ENCODE measurements around the gene ANKRD63.

ANKRD63 gene

DNA sequence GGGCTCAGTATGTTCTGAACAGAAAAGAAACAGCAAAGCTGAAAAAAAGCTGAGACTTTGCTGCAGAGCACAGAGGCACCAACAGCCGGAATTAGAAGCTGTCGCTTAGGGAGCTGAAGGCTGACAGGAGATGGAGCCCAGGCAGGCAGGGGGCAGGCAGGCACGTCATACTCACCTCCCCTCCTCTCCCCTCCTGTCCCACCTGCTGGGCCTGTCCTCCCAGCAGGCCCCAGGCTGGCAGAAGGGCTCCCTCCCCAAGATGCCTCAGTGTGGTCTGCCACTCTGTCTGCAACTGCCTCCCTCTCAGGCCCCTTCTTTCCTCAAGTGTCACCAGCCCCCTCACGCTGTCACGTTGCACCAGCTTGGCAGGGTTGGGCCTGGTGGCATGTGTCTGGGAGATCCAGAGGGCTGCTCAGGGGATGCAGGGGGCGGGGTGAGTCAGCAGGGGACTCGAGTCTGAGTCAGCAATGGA, 3.2 kb upstream of the ANKRD63 start:
- Mint-ChIP-seq H3K9me3 (no peaks in the 10 kb centered on the region), H3K27me3 (peaks cover 0 to 4% of the 10 kb centered on the region in 2 donors), H3K4me3 (no peak overlapping the region), H3K4me1 (ENCODE audit: low read depth in 2 of 2) (peaks cover 0 to 3% of the 10 kb centered on the region in 2 donors), H3K27ac (peak overlapping the region; percentile 48 to 60), H3K36me3 (ENCODE audit: insufficient read depth) (peaks cover 8% of the 10 kb centered on the region)
- ATAC-seq (replicated peaks) (no peak), DNase-seq (no peak)

DNA sequence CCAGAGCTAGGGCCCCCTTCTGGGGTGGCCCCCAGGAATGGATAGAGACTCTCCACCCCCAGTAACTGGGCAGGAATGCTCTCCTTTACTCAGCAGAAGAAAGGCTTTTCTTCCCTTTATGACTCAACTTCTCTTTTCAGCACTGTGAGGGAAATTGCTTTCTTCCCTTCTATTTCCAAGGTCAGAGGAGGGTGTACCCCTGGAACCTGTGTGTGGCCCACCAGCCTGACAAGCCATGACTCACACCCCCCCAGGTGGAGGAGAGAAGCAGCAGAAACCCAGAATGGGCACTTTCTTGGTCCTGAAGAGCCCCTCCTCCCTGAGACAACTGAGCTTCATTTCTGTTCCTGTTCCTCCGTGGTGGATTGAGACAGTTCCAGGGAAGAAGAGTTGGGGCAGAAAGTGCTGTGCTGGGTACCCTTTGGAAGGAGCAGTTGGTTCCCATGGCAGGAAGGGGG, 2.7 kb upstream of the ANKRD63 start:
- no peak for DNase-seq
- Mint-ChIP-seq H3K4me3 (no peak overlapping the region), H3K4me1 (ENCODE audit: low read depth in 2 of 2) (peaks cover 0 to 3% of the 10 kb centered on the region in 2 donors), H3K27ac (peak overlapping the region; percentile 48 to 60), H3K9me3 (no peaks in the 10 kb centered on the region), H3K27me3 (peaks cover 0 to 9% of the 10 kb centered on the region in 2 donors), H3K36me3 (ENCODE audit: insufficient read depth) (peaks cover 7% of the 10 kb centered on the region)
- ATAC-seq (replicated peaks) = no peak

DNA sequence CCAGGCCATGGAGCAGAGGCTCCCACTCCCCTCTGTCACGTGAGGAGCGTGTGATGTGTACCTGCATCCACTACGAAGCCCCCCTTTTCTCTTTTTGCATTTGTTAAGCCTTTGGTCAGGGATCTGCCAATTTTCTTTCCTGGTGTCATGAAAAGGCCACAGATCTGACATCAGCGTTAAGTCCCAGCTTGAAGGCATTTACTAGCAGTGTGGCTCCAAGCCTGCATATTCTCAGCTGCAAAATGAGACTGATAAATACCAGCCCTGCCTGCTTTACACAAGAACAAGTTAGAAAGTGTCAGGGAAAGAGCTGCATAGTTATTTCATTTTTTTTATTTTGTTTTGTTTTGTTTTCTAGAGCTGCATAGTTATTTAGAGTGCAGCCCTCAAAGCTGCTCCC, 2.3 kb upstream of the ANKRD63 start:
- Mint-ChIP-seq H3K4me1 (ENCODE audit: low read depth in 2 of 2) (peaks cover 0 to 3% of the 10 kb centered on the region in 2 donors), H3K27ac (peak overlapping the region; percentile 48 to 60), H3K27me3 (peaks cover 0 to 13% of the 10 kb centered on the region in 2 donors), H3K36me3 (ENCODE audit: insufficient read depth) (peaks cover 4% of the 10 kb centered on the region), H3K4me3 (no peak overlapping the region), H3K9me3 (no peaks in the 10 kb centered on the region)
- no peak for ATAC-seq (replicated peaks)
- DNase-seq = no peak

DNA sequence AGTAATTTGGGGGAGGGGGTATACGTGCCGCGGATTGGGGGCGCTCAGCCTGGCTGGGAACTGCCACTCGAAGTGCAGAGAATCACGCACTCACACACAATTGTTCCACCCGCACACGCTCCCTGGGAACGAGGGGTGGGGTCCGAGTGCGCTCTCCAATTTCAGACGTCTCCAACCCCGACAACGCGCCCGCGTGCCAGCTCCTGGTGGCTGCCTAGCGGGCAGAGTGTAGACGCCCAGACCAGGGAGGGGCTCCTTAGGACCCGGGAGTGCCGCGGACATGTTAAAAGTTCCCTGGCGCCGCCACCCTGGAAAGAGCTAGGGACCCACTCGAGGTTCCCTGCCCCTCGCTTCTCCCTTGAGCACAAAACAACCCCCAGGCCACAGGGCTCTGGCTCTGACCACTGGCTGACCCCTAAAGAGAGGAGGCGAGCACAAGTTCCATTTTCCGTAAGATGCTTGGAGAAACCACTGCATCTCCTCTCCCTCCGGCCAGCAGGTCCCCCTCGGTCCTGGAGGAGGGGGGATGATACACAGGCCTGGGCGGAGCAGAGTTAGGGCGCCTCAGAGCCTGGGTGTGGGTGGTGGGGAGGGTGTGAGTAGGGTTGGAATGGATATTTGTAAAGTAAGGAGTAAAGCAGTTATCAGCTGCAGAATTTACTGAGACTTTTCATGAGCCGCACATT, 894 bp upstream of the ANKRD63 start:
- Mint-ChIP-seq H3K27me3 (peaks cover 0 to 22% of the 10 kb centered on the region in 2 donors), H3K27ac (no peak overlapping the region), H3K4me1 (ENCODE audit: low read depth in 2 of 2) (peaks cover 3% of the 10 kb centered on the region in 2 donors), H3K9me3 (no peaks in the 10 kb centered on the region), H3K4me3 (peak overlapping the region; percentile 31 to 75), H3K36me3 (ENCODE audit: insufficient read depth) (peaks cover 3% of the 10 kb centered on the region)
- DNase-seq = no peak
- ATAC-seq (replicated peaks) = no peak

DNA sequence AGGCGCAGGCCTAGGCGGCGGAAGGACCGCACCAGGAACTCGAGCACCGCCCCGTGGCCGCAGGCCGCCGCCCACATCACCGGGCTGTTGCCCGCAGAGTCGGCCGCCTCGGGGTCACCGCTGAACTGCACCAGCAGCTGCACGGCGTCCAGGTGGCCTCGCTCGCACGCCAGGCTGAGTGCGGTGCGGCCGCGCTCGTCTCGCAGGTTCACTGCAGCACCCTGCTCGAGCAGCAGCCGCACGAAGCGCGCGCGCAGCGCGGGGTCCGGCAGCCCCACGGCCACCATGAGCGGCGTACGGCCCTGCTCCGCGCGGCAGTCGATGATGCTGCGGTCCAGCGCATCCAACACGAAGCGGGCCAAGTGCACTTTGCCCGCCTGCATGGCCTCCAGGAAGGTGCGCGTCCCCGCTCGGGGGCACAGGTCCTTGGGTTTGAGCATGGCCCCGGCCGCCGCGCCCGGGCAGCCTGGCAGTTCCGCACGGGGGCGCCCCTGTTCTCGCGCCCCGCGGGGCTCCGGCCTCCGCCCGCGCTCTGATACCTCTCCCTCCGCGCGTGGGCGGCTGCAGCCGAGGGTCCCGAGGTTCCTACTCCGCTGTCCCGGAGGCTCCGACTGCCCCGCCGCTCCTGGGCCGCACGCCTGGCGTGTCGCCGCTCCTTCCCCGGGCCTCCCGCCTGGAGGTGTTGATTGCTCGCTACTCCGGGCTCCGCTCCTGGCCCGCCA, 556 bp downstream of the ANKRD63 start:
- H3K36me3 Mint-ChIP-seq (ENCODE audit: insufficient read depth) = no peaks in the 10 kb centered on the region
- H3K27me3 Mint-ChIP-seq = peaks cover 6 to 36% of the 10 kb centered on the region in 2 donors
- peak; percentile 81 for ATAC-seq (replicated peaks)
- H3K4me1 Mint-ChIP-seq (ENCODE audit: low read depth in 2 of 2) = peaks cover 3% of the 10 kb centered on the region in 2 donors
- peak overlapping the region; percentile 75 to 79 for H3K4me3 Mint-ChIP-seq
- DNase-seq = peak; percentile 39 to 59 (median 42)
- no peak overlapping the region for H3K27ac Mint-ChIP-seq
- H3K9me3 Mint-ChIP-seq = no peaks in the 10 kb centered on the region

DNA sequence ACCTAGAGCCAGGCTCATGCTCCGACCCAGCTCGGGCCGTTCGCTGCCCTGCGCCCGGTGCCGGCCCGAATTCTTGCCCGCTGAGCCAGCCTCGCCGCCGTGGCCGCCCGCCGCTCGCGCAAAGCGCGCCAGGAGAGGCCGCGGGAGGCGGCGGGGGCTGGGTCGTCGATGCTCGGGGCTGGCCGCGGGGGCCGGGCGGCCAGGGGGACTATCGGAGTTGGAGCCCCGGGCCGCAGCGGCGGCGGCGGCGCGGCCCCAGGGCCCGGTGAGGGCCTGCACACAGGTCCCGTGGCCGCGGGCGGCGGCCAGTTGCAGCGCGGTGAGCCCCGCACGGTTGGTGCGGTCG, 1.1 kb downstream of the ANKRD63 start:
- no peak for DNase-seq

DNA sequence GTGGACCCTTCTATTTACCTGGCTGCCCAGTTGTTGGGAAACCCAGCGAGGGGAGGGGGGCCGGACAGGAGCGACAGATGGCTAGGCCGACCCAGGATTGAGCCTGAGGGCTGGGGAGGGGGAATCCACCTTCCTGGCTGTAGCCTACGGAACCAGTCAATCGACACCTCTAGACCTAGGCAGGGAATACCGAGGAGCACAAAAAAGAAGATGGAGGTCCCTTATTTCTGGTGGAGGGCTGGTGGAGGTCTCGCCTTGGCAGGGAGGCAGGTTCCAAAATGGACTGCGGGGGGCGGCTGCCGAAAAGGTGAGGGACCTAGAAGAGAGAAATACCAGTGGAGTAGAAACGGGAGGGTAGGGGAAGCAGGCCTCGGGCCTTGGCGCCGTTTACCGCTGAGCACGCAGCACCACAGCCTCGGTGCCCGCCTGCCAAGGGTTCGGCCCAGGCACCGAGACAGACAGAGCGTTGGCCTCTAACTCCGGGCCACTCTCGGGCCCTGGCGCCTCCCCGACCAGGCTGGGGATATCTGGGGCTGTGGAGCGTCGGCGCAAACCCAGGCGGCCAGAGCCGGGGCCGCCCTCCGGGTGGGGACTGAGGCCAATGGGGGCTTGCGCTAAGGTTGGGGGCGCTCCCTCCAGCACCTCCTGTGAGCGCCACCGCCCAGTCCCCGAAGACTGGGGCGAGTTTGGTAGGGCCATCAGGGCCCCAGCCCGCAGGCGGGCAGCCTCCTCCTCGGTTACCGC, 1.6 kb downstream of the ANKRD63 start:
- peaks cover 3% of the 10 kb centered on the region in 2 donors for H3K4me1 Mint-ChIP-seq (ENCODE audit: low read depth in 2 of 2)
- no peak for DNase-seq
- H3K27ac Mint-ChIP-seq = no peak overlapping the region
- H3K27me3 Mint-ChIP-seq = peaks cover 6 to 42% of the 10 kb centered on the region in 2 donors
- H3K9me3 Mint-ChIP-seq = no peaks in the 10 kb centered on the region
- no peak for ATAC-seq (replicated peaks)
- H3K4me3 Mint-ChIP-seq = peak overlapping the region; percentile 61 to 76
- H3K36me3 Mint-ChIP-seq (ENCODE audit: insufficient read depth) = no peaks in the 10 kb centered on the region

More for the DNA sequence above, 1.1 kb downstream of the ANKRD63 start:
- ATAC-seq (replicated peaks) = no peak
- H3K4me1 Mint-ChIP-seq (ENCODE audit: low read depth in 2 of 2) = peaks cover 3% of the 10 kb centered on the region in 2 donors
- H3K36me3 Mint-ChIP-seq (ENCODE audit: insufficient read depth) = no peaks in the 10 kb centered on the region
- peaks cover 6 to 41% of the 10 kb centered on the region in 2 donors for H3K27me3 Mint-ChIP-seq
- no peaks in the 10 kb centered on the region for H3K9me3 Mint-ChIP-seq
- H3K27ac Mint-ChIP-seq = no peak overlapping the region
- no peak overlapping the region for H3K4me3 Mint-ChIP-seq

DNA sequence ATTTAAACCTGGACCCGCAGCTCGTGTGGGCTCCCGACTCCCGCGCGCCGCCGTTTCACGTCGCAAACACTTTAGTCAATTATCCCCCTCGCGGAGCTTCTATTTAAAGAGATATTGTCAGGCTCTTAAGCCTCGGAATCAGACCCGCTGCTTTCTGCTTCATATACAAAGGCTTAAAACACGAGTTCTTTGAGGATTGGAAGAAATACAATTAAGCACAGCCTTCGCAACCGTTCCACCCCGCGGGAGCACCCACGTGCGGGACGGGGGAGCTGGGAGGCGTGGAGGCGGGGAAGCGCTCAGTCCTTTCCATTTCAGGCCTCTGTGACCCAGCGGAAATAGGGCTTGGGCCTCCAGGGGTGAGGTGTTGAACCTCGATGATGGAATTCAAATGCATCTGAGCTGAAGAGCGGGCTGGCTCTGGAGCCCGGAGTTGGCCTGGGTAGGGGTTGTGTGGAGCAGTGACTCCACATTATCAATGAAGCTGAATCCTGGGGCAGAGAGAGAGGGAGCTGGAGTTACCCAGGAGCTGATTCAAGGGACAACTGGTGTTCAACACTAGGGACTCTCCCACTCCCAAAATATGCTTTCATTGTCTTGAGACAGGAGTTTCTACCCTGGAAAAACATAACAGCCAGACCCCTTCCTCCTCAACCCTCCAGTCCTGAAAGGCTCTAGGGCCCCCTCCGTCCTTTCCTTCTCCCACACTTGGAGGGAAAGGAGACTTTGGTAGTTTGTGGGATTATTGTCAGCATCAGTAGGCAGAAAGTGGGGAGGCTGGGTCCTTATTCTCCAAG, 2.4 kb downstream of the ANKRD63 start:
- no peak for ATAC-seq (replicated peaks)
- no peak overlapping the region for H3K27ac Mint-ChIP-seq

DNA sequence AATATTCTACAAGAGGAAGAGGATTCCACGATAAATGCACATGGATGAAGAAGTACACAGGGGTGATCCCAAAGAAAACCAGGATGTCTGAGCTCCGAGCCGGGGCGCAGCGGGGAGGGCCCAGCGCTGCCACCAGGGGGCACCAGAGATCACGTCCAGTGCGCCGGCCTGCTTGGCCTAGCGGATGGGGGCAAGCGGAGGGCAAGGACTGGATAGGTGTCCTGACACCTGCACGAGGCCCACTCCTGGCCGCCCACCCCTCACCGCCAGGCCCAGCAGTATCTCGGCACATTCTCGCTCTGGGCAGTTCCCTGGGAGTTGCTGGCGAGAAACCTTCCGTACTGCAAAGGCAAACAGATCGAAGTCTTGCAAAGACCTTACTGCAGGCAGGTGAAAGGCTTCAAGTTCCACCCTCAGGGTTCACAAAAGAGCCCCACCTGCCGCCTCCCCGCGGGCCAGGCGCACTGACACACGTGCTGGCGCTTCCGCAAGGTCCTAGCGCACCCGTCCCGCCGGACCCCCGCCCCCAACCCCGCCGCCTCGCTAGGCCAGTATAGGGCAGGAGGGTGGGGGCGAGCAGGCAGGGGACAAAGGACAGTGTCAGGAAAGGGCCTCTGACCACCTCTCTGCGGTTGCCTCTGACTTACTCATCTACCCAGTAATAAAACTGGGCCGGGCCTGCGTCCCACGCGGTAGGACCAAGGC, 3.3 kb downstream of the ANKRD63 start:
- ATAC-seq (replicated peaks) = peak; percentile 23
- Mint-ChIP-seq H3K27ac (no peak overlapping the region), H3K27me3 (peaks cover 6 to 42% of the 10 kb centered on the region in 2 donors), H3K9me3 (no peaks in the 10 kb centered on the region), H3K4me1 (ENCODE audit: low read depth in 2 of 2) (peaks cover 3 to 4% of the 10 kb centered on the region in 2 donors), H3K4me3 (peak overlapping the region in 1 of 2 donors; percentile 76), H3K36me3 (ENCODE audit: insufficient read depth) (no peaks in the 10 kb centered on the region)
- peak; percentile 63 to 68 (median 67) for DNase-seq

More for the DNA sequence above, 2.4 kb downstream of the ANKRD63 start:
- H3K4me3 Mint-ChIP-seq = peak overlapping the region; percentile 61 to 76
- DNase-seq = no peak
- peaks cover 6 to 42% of the 10 kb centered on the region in 2 donors for H3K27me3 Mint-ChIP-seq
- no peaks in the 10 kb centered on the region for H3K36me3 Mint-ChIP-seq (ENCODE audit: insufficient read depth)
- H3K4me1 Mint-ChIP-seq (ENCODE audit: low read depth in 2 of 2) = peaks cover 1 to 3% of the 10 kb centered on the region in 2 donors
- H3K9me3 Mint-ChIP-seq = no peaks in the 10 kb centered on the region

DNA sequence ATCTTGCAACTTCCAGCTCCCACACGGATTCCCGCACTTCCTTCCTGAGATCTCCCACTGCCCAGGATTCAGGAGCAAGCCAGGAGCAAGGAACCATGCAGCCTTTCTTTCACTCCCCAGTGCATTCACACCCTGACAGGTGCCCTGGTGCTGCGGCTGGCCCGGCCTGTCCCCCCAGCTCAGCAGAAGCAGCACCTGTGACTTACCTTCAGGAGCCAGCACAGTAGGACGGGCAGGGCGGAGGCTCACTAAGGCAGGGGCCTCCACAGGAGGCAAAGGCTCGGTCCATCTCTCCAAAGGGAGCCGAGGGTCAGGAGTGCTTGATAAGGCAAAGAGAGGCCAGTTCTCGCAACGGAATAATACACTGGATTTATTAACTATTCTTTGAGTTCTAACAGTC, 4.8 kb downstream of the ANKRD63 start:
- H3K27ac Mint-ChIP-seq = no peak overlapping the region
- H3K9me3 Mint-ChIP-seq = no peaks in the 10 kb centered on the region
- no peak overlapping the region for H3K4me3 Mint-ChIP-seq
- ATAC-seq (replicated peaks) (no peak), DNase-seq (no peak)
- peaks cover 5 to 9% of the 10 kb centered on the region in 2 donors for H3K4me1 Mint-ChIP-seq (ENCODE audit: low read depth in 2 of 2)
- H3K36me3 Mint-ChIP-seq (ENCODE audit: insufficient read depth) = no peaks in the 10 kb centered on the region
- peaks cover 6 to 42% of the 10 kb centered on the region in 2 donors for H3K27me3 Mint-ChIP-seq

DNA sequence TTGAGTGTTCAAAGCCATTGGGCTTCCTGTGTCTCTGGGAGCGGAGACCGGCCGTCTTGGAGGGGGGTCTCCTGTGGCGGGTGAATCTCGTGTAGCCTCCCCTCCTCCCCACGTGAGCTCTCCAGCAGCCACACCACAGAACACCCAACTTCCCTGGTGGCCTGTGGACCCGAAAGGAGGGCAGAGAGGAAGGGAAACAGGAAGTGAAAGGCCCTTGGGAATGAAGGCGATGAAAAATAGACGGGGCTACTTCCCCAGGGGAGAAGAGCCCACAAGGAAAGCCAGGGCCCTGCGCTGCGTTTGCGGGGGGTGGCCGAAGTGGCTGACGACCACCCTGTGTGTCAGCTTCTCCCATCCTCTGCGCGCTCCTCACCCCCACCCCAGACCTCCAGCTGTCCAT, 5.4 kb downstream of the ANKRD63 start:
- Mint-ChIP-seq H3K27ac (no peak overlapping the region), H3K27me3 (peaks cover 6 to 42% of the 10 kb centered on the region in 2 donors), H3K4me1 (ENCODE audit: low read depth in 2 of 2) (peaks cover 5 to 9% of the 10 kb centered on the region in 2 donors), H3K9me3 (no peaks in the 10 kb centered on the region), H3K4me3 (no peak overlapping the region), H3K36me3 (ENCODE audit: insufficient read depth) (no peaks in the 10 kb centered on the region)
- DNase-seq (no peak), ATAC-seq (replicated peaks) (no peak)

DNA sequence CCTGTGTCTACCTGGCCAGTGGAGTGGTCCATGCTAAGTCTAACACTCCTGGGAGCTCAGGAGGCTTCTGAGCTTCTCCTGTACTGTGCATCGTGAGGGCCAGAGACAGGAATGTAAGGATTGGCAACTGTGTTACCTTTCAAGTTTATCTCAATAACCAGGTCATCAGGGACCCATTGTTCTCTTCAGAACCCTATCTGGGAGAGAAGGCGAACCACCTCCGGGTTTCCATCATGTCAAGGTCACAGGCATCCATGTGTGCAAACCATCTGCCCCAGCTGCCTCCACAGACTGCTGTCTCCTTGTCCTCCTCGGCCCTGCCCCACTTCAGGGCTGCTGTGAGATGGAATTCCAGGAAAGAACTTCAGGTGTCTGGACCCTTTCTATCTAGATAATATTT, 5.9 kb downstream of the ANKRD63 start:
- no peaks in the 10 kb centered on the region for H3K36me3 Mint-ChIP-seq (ENCODE audit: insufficient read depth)
- ATAC-seq (replicated peaks) (no peak), DNase-seq (no peak)
- H3K9me3 Mint-ChIP-seq = no peaks in the 10 kb centered on the region
- H3K4me3 Mint-ChIP-seq = no peak overlapping the region
- H3K27ac Mint-ChIP-seq = no peak overlapping the region
- peaks cover 6 to 42% of the 10 kb centered on the region in 2 donors for H3K27me3 Mint-ChIP-seq
- H3K4me1 Mint-ChIP-seq (ENCODE audit: low read depth in 2 of 2) = peaks cover 5 to 9% of the 10 kb centered on the region in 2 donors
